Cardiac fibroblast (primary cell): ENCODE results near the gene QRSL1.
"Not testable (repeated sequence)": the region's sequence is repeated elsewhere in the genome, so short reads cannot be mapped to it uniquely, and the experiment has no call there.

Source experiments
- DNase-seq, 2 donors: peaks; one replicate each; pipeline versions ENCODE4 v3.0.0 to v3.0.0-alpha.2; 2010; ENCODE audit warnings: low read depth in 2 of 2
- H3K4me3 ChIP-seq, 2 donors: replicated peaks in 1 of 2; 1 replicate in 1 of 2; 2 replicates in 1 of 2; pipeline ENCODE4 v1.5.1; 2011; ENCODE audit warnings: low read depth in 2 of 2, low read length in 2 of 2, mild to moderate bottlenecking in 2 of 2, moderate library complexity in 1 of 2
- CTCF ChIP-seq: IDR thresholded peaks from one replicate; pipeline ENCODE4 v1.5.1; 2011; ENCODE audit warnings: low read depth, mild to moderate bottlenecking, low read length, inconsistent platforms

The QRSL1 gene

GRCh38 chr6:106694343-106694742 lies 65.0 kb downstream of the QRSL1 start:
- DNase-seq, result no peak

GRCh38 chr6:106700581-106700980 lies 71.2 kb downstream of the QRSL1 start:
- no peak for TF ChIP-seq CTCF
- no peak for DNase-seq
- no peak overlapping the region for H3K4me3 ChIP-seq

More at GRCh38 chr6:106694343-106694742, 65.0 kb downstream of the QRSL1 start:
- H3K4me3 ChIP-seq, result no peak overlapping the region
- no peak for TF ChIP-seq CTCF

- not testable (repeated sequence) for DNase-seq, H3K4me3 ChIP-seq
Observed at GRCh38 chr6:106701201-106701600, 71.8 kb downstream of the QRSL1 start.

- DNase-seq, result no peak
- TF ChIP-seq CTCF, result no peak
- H3K4me3 ChIP-seq, result no peak overlapping the region
Observed at GRCh38 chr6:106702046-106702445, 72.7 kb downstream of the QRSL1 start.

- H3K4me3 ChIP-seq, result no peak overlapping the region
- DNase-seq, result no peak
- no peak for TF ChIP-seq CTCF
Observed at GRCh38 chr6:106702451-106703110, 73.2 kb downstream of the QRSL1 start.

GRCh38 chr6:106704327-106704726 lies 74.9 kb downstream of the QRSL1 start:
- H3K4me3 ChIP-seq, result no peak overlapping the region
- no peak for TF ChIP-seq CTCF
- no peak for DNase-seq

- no peak overlapping the region for H3K4me3 ChIP-seq
- no peak for TF ChIP-seq CTCF
- DNase-seq, result no peak
Observed at GRCh38 chr6:106705156-106705555, 75.8 kb downstream of the QRSL1 start.
